GM12892 (cell line): ENCODE results near the gene PLOD1.

Experiments used
- POLR2A ChIP-seq: IDR thresholded peaks from 2 replicates; pipeline ENCODE4 v1.6.1; 2011; ENCODE audit warnings: low read depth, low read length, control low read depth
- TAF1 ChIP-seq: IDR thresholded peaks from 2 replicates; pipeline ENCODE4 v1.6.1; 2011; ENCODE audit warnings: low read depth, mild to moderate bottlenecking, control low read depth, low read length, borderline replicate concordance

DNA sequence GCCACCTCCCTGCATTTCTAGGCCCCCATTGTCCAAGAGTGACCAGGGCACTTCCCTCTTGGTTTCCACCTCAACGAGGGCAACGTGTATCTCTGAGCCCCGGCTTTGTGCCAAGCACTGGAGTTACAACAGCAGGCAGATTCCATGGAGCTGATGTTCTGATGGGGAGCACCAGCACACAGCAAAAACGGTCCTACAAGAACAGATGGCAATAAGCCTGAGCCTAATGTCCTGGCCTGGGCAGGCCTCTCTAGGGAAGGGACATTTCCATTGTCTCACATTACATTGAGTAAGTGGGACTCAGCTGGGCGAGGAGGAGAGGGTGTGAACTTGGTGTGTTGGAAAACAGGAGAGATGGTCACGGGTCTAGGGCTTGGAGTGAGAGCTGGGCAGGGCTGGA lies 48.6 kb upstream of the PLOD1 start:
- no peak for TF ChIP-seq TAF1
- TF ChIP-seq POLR2A = no peak
